Endodermal cell (in vitro differentiated cells): ENCODE results near the gene CR1. TPM values are rescaled to one million over a fixed set of nuclear protein-coding genes. Genes with fewer than 3 reads are reported as not detected.
A peak's percentile ranks its signal among the peaks of the same experiment; 100 is the strongest.

ENCODE experiments used
- DNase-seq: peaks from one replicate; pipeline ENCODE4 v3.0.0-alpha.2; 2017
- H3K27ac ChIP-seq: 2 replicates; pipeline ENCODE4 v1.5.1; 2013; ENCODE audit warnings: mild to moderate bottlenecking, low read depth, low read length, moderate library complexity
- H3K27me3 ChIP-seq: 2 replicates; pipeline ENCODE4 v1.6.1; 2013; ENCODE audit warnings: mild to moderate bottlenecking, low read length, moderate library complexity; ENCODE audit not compliant: insufficient read depth, control insufficient read depth, poor library complexity, severe bottlenecking
- H3K36me3 ChIP-seq: 2 replicates; pipeline ENCODE4 v1.7.0; 2013; ENCODE audit warnings: mild to moderate bottlenecking, low read length, moderate library complexity; ENCODE audit not compliant: control insufficient read depth, insufficient read depth
- H3K4me1 ChIP-seq: one replicate; pipeline ENCODE4 v1.7.0; 2013; ENCODE audit warnings: low read length; ENCODE audit not compliant: control insufficient read depth, insufficient read depth
- H3K4me3 ChIP-seq: 2 replicates; pipeline ENCODE4 v1.5.1; 2013; ENCODE audit warnings: mild to moderate bottlenecking, low read length, moderate library complexity
- H3K9ac ChIP-seq: 2 replicates; pipeline ENCODE4 v1.6.1; 2013; ENCODE audit warnings: mild to moderate bottlenecking, low read length, moderate library complexity; ENCODE audit not compliant: poor library complexity, severe bottlenecking; ENCODE audit errors: extremely low read depth
- H3K9me3 ChIP-seq: 2 replicates; pipeline ENCODE4 v1.6.1; 2013; ENCODE audit warnings: mild to moderate bottlenecking, low read length, moderate library complexity; ENCODE audit not compliant: control insufficient read depth
- H3K27ac Mint-ChIP-seq: 2 replicates; pipeline ENCODE4 v1.8.0; 2020; ENCODE audit warnings: mixed read lengths
- H3K27me3 Mint-ChIP-seq: 2 replicates; pipeline ENCODE4 v1.8.0; 2021; ENCODE audit warnings: mild to moderate bottlenecking, mixed read lengths; ENCODE audit not compliant: insufficient read depth
- H3K36me3 Mint-ChIP-seq: 2 replicates; pipeline ENCODE4 v1.8.0; 2020; ENCODE audit warnings: low read depth, mixed read lengths
- H3K4me1 Mint-ChIP-seq: 2 replicates; pipeline ENCODE4 v1.8.0; 2020; ENCODE audit warnings: mixed read lengths
- H3K4me3 Mint-ChIP-seq: 2 replicates; pipeline ENCODE4 v1.8.0; 2020; ENCODE audit warnings: mild to moderate bottlenecking, moderate library complexity, mixed read lengths
- H3K9me3 Mint-ChIP-seq: 2 replicates; pipeline ENCODE4 v1.8.0; 2020; ENCODE audit warnings: mild to moderate bottlenecking, mixed read lengths
- WGBS, 2 experiments: methylation state at CpG; one replicate each; pipeline versions ENCODE4 v1.1.5 to v1.1.7; 2013; ENCODE audit warnings: missing lambda C conversion rate in 2 of 2, mixed read lengths in 1 of 2; ENCODE audit not compliant: insufficient coverage in 1 of 2, insufficient read length in 1 of 2; 5-methylcytosine and 5-hydroxymethylcytosine counted together
- total RNA-seq, 2 donors: library from RNA; stranded (reverse); fragmentation: NEBNext Ultra II Directional in 1 of 2; extraction: Animal tissue kit (Norgen Biotek cat#: 25700) in 1 of 2; gene quantifications; 2 replicates in 1 of 2; 3 replicates in 1 of 2; pipeline ENCODE4 v1.2.1, GENCODE V29; 2021
- TF ChIP-seq, protein P1 (sequence below): fragments of 200-600 bp; sonication (generic); conservative IDR thresholded peaks from 2 replicates; pipeline ENCODE4 v1.5.0; 2021; ENCODE audit warnings: antibody characterized with exemption, mild to moderate bottlenecking

Gene CR1
- total RNA-seq, 2 donors from 2014 or later = 0.07 TPM; not detected in 1

DNA sequence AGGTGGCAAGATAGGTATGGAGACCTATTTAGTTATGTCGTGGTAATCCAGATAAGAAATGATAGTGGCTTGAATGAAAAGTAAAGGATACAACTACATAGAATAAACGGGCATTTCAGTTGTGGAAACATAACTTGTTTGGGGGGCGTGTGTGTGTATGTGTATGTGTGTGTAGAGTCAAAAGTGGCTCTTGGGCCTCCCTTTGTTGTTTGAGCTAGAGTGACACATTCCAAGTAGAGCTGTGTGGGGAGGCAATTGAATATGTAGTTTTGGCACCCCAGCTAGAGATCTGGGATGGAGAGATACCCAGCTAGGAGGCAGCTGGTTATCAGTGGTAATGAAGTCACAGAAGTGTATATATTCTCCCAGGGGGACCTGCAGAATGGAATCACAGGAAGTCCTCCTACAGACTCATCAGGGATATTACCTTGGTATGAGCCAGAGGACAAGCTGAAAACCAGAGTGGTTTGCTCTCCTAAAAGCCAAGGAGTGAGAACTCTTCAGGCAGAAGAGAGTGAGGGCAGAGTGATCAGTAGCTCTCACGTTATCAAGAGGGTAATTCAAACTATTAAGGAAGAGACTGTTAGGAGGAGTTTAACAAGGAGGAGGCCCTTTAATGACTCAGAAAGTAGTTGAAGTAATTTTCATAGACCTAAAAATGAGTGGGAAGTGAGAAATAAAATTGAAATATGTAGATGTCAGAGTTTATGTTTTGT, 154.1 kb downstream of the CR1 start:
- Mint-ChIP-seq H3K4me1 (peaks cover 49% of the 10 kb centered on the region), H3K4me3 (no peak overlapping the region)
- 82 to 92% methylated on average over 3 to 4 of the region's 4 CpGs for WGBS, 2 experiments

DNA sequence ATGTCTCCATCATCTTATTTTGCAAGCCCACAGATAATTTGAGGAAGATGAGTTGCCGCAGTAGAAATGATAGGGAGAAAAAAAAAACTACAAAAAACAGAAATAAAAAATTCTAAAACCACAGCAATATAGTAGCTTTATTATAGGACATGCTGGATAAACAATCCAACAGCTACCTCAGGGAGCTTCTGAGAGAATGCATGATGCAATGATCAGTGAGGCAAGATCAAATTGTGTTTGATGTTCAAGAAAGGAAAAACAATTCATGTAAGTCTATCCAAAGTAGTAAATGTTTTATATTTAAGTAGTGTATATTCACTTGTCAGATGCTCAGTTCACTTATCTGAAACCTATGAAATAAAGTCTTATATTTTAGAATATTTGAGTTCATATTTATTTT, 155.6 kb downstream of the CR1 start:
- H3K9me3 ChIP-seq = no peaks in the 10 kb centered on the region
- H3K27ac ChIP-seq = no peak overlapping the region
- H3K9me3 Mint-ChIP-seq = no peaks in the 10 kb centered on the region
- no peak overlapping the region for H3K27ac Mint-ChIP-seq
- no peaks in the 10 kb centered on the region for H3K27me3 Mint-ChIP-seq
- peaks cover 40% of the 10 kb centered on the region for H3K4me1 Mint-ChIP-seq
- H3K36me3 ChIP-seq = no peaks in the 10 kb centered on the region
- no peaks in the 10 kb centered on the region for H3K27me3 ChIP-seq
- no peak overlapping the region for H3K4me3 Mint-ChIP-seq
- H3K4me3 ChIP-seq = no peak overlapping the region
- peaks cover 2% of the 10 kb centered on the region for H3K36me3 Mint-ChIP-seq
- DNase-seq = no peak
- no CpG with 5 or more reads among the region's 1 CpG for WGBS, 2 experiments
- H3K4me1 ChIP-seq = peaks cover 10% of the 10 kb centered on the region
- H3K9ac ChIP-seq = no peak overlapping the region
- TF ChIP-seq, protein P1, sequence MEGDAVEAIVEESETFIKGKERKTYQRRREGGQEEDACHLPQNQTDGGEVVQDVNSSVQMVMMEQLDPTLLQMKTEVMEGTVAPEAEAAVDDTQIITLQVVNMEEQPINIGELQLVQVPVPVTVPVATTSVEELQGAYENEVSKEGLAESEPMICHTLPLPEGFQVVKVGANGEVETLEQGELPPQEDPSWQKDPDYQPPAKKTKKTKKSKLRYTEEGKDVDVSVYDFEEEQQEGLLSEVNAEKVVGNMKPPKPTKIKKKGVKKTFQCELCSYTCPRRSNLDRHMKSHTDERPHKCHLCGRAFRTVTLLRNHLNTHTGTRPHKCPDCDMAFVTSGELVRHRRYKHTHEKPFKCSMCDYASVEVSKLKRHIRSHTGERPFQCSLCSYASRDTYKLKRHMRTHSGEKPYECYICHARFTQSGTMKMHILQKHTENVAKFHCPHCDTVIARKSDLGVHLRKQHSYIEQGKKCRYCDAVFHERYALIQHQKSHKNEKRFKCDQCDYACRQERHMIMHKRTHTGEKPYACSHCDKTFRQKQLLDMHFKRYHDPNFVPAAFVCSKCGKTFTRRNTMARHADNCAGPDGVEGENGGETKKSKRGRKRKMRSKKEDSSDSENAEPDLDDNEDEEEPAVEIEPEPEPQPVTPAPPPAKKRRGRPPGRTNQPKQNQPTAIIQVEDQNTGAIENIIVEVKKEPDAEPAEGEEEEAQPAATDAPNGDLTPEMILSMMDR = no peak

More for the DNA sequence above, 154.1 kb downstream of the CR1 start:
- H3K27ac ChIP-seq = no peak overlapping the region
- no peaks in the 10 kb centered on the region for H3K27me3 ChIP-seq
- H3K36me3 ChIP-seq = no peaks in the 10 kb centered on the region
- H3K4me3 ChIP-seq = no peak overlapping the region
- DNase-seq = no peak
- Mint-ChIP-seq H3K9me3 (no peaks in the 10 kb centered on the region), H3K27ac (no peak overlapping the region), H3K27me3 (no peaks in the 10 kb centered on the region), H3K36me3 (no peaks in the 10 kb centered on the region)
- no peak overlapping the region for H3K9ac ChIP-seq
- TF ChIP-seq, protein P1 = no peak
- no peaks in the 10 kb centered on the region for H3K9me3 ChIP-seq
- peaks cover 10% of the 10 kb centered on the region for H3K4me1 ChIP-seq

DNA sequence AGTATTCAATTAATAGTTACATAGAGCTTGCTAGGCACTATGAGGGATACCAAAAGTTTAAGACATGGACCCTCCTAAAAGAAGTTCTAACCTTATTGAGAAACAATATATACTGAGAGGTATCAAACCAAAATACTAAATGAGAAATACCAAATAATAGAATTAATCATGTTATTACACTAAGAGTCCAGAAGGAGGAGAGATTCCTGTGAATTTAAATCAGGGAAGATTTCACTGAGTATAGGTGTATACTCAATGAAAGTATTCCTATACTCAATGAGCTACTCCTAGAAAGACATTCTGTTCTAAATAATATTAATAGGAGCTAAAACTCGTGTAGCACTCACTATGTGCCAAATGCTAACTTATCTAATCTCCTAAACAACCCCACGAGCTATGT, 158.4 kb downstream of the CR1 start:
- Histone ChIP-seq H3K27ac (no peak overlapping the region), H3K9ac (no peak overlapping the region), H3K4me1 (no peaks in the 10 kb centered on the region), H3K27me3 (no peaks in the 10 kb centered on the region), H3K36me3 (no peaks in the 10 kb centered on the region), H3K9me3 (no peaks in the 10 kb centered on the region), H3K4me3 (no peak overlapping the region)
- no peak for DNase-seq
- Mint-ChIP-seq H3K4me1 (peaks cover 16% of the 10 kb centered on the region), H3K9me3 (no peaks in the 10 kb centered on the region), H3K27ac (no peak overlapping the region), H3K36me3 (peaks cover 2% of the 10 kb centered on the region), H3K27me3 (no peaks in the 10 kb centered on the region), H3K4me3 (no peak overlapping the region)
- WGBS, 2 experiments = 66% methylated on average over 2 of the region's 2 CpGs; no CpG with 5 or more reads in 1 of the 2 experiments
- TF ChIP-seq, protein P1 = peak; percentile 42
